HepG2 (cell line): ENCODE data around the gene SLC2A13. TPM values are rescaled to one million over a fixed set of nuclear protein-coding genes. Genes with fewer than 3 reads are reported as not detected.

Experiments used
- ATAC-seq: fragments of 200-7000 bp; cut with Tn5 transposase; 3 replicates; pipeline ENCODE4 v1.9.1; 2020; ENCODE audit warnings: mild to moderate bottlenecking, moderate library complexity
- BruUV-seq: library from RNA; stranded (reverse); fragments of 400-500 nt; replicated peaks from 2 replicates; lab custom pipeline; 2021; lab: Mats Ljungman, UMichigan
- CTCF ChIA-PET: fragments of 300-600 bp; formaldehyde crosslinking; extraction: SDS; loops from one replicate; lab custom pipeline; 2021; ENCODE audit warnings: low total read pairs, inconsistent platforms, low intra/inter-chr PET ratio; lab: Yijun Ruan, JAX
- POLR2A ChIA-PET: fragments of 350-600 bp; sonication (Branson Sonifier 250); formaldehyde crosslinking; loops from one replicate; lab custom pipeline; 2020; ENCODE audit warnings: antibody characterized with exemption, inconsistent platforms; lab: Yijun Ruan, JAX
- DNase-seq: peaks from one replicate; pipeline ENCODE4 v3.0.0-alpha.2; 2015; ENCODE audit warnings: low spot score
- FAIRE-seq: peaks from 3 replicates; lab custom pipeline; 2011; peaks lifted over from hg19 to GRCh38; lab: Jason Lieb, UNC
- H2AFZ ChIP-seq: one replicate; pipeline ENCODE4 v1.6.1; 2011; ENCODE audit warnings: low read length, inconsistent platforms
- H3K27ac ChIP-seq: fragments of 300-600 bp; 3 replicates; pipeline ENCODE4 v1.8.0; 2011; ENCODE audit warnings: mixed run types, mild to moderate bottlenecking, mixed read lengths, low read length, inconsistent platforms; ENCODE audit not compliant: insufficient read depth; ENCODE audit errors: extremely low read length
- H3K27me3 ChIP-seq, 2 experiments: fragments of 200-600 bp in 1 of 2; 2 replicates in 1 of 2; 3 replicates in 1 of 2; pipeline versions ENCODE4 v1.6.0 to v1.8.0; 2011; ENCODE audit warnings: low read length in 2 of 2, mild to moderate bottlenecking in 2 of 2, moderate library complexity in 2 of 2, inconsistent platforms in 1 of 2; ENCODE audit not compliant: insufficient read depth in 2 of 2, control insufficient read depth in 1 of 2
- H3K36me3 ChIP-seq, 2 experiments: fragments of 200-600 bp in 1 of 2; replicated peaks in 1 of 2; 2 replicates in 1 of 2; 3 replicates in 1 of 2; pipeline versions ENCODE4 v1.5.1 to v1.8.0; 2011; ENCODE audit warnings: low read length in 2 of 2, inconsistent platforms in 1 of 2; ENCODE audit not compliant: insufficient read depth in 2 of 2, control insufficient read depth in 1 of 2
- H3K4me1 ChIP-seq: 2 replicates; pipeline ENCODE4 v1.5.1; 2012; ENCODE audit warnings: low read length, inconsistent platforms; ENCODE audit not compliant: insufficient read depth
- H3K4me2 ChIP-seq: 2 replicates; pipeline ENCODE4 v1.6.0; 2011; ENCODE audit warnings: low read depth, low read length, inconsistent platforms
- H3K4me3 ChIP-seq, 3 experiments: fragments of 200-600 bp in 1 of 3; sonication (generic), shearing (Covaris generic) in 1 of 3; replicated peaks in 1 of 3; 2 replicates each; pipeline ENCODE4 v1.5.1; 2011 to 2016; ENCODE audit warnings: low read length in 3 of 3, inconsistent platforms in 2 of 3, low read depth in 2 of 3, mild to moderate bottlenecking in 2 of 3, control low read depth in 1 of 3, mixed read lengths in 1 of 3; ENCODE audit not compliant: insufficient read depth in 1 of 3
- H3K79me2 ChIP-seq: one replicate; pipeline ENCODE4 v1.6.1; 2011; ENCODE audit warnings: low read length, inconsistent platforms; ENCODE audit not compliant: insufficient read depth
- H3K9ac ChIP-seq: 2 replicates; pipeline ENCODE4 v1.6.0; 2011; ENCODE audit warnings: mild to moderate bottlenecking, low read depth, low read length, inconsistent platforms; ENCODE audit not compliant: insufficient read depth
- H3K9me3 ChIP-seq: 2 replicates; pipeline ENCODE4 v1.5.1; 2012; ENCODE audit warnings: mild to moderate bottlenecking, low read length
- H4K20me1 ChIP-seq: 2 replicates; pipeline ENCODE4 v1.6.0; 2011; ENCODE audit warnings: inconsistent platforms, mild to moderate bottlenecking, low read length, moderate library complexity; ENCODE audit not compliant: insufficient read depth
- ASH2L ChIP-seq: fragments of 300-600, 200-600 bp; sonication (generic); IDR thresholded peaks from 2 replicates; pipeline ENCODE4 v1.7.0; 2017; ENCODE audit warnings: low read depth, mild to moderate bottlenecking, moderate library complexity, mixed read lengths, low read length; ENCODE audit not compliant: insufficient read length
- CENPX ChIP-seq: sonication (generic); formaldehyde crosslinking; IDR thresholded peaks from 2 replicates; pipeline ENCODE4 v1.9.0; 2021; ENCODE audit warnings: mild to moderate bottlenecking, missing genetic modification reagents, moderate library complexity
- HNRNPH1 ChIP-seq: fragments of 200-400 bp; formaldehyde crosslinking; optimal IDR thresholded peaks from 2 replicates; pipeline ENCODE3; 2017; ENCODE audit warnings: mild to moderate bottlenecking, low read depth, low read length
- HNRNPLL ChIP-seq: fragments of 200-400 bp; formaldehyde crosslinking; IDR thresholded peaks from 2 replicates; pipeline ENCODE4 v1.6.1; 2017; ENCODE audit warnings: mild to moderate bottlenecking, low read depth, low read length; ENCODE audit not compliant: poor library complexity, severe bottlenecking
- MAFF ChIP-seq: IDR thresholded peaks from 2 replicates; pipeline ENCODE4 v1.6.1; 2011; ENCODE audit warnings: low read depth, low read length, improper control_type of control experiment
- MEIS1 ChIP-seq: sonication (generic); formaldehyde crosslinking; IDR thresholded peaks from 2 replicates; pipeline ENCODE4 v1.9.0; 2021; ENCODE audit warnings: mild to moderate bottlenecking, missing genetic modification reagents, moderate library complexity, borderline replicate concordance
- MTA3 ChIP-seq: sonication (generic); formaldehyde crosslinking; IDR thresholded peaks from 2 replicates; pipeline ENCODE4 v1.4.0; 2020; ENCODE audit warnings: missing genetic modification reagents
- MTF2 ChIP-seq: sonication (generic); formaldehyde crosslinking; IDR thresholded peaks from 2 replicates; pipeline ENCODE4 v1.5.0; 2020; ENCODE audit warnings: missing genetic modification reagents, borderline replicate concordance
- MXD4 ChIP-seq: IDR thresholded peaks from 2 replicates; pipeline ENCODE4 v1.6.1; 2016; ENCODE audit warnings: mild to moderate bottlenecking, missing biosample characterization, missing genetic modification reagents
- MYC ChIP-seq: sonication (generic); formaldehyde crosslinking; IDR thresholded peaks from 2 replicates; pipeline ENCODE4 v1.9.0; 2021; ENCODE audit warnings: missing genetic modification reagents, borderline replicate concordance
- NR2C2 ChIP-seq: sonication (generic); formaldehyde crosslinking; IDR thresholded peaks from 2 replicates; pipeline ENCODE4 v1.4.0; 2020; ENCODE audit warnings: missing genetic modification reagents, mild to moderate bottlenecking, moderate library complexity, borderline replicate concordance
- RXRA ChIP-seq: sonication (generic); formaldehyde crosslinking; IDR thresholded peaks from 2 replicates; pipeline ENCODE4 v1.5.1; 2020; ENCODE audit warnings: missing genetic modification reagents
- TOE1 ChIP-seq: sonication (generic); formaldehyde crosslinking; IDR thresholded peaks from 2 replicates; pipeline ENCODE4 v1.4.0; 2020; ENCODE audit warnings: mild to moderate bottlenecking, missing genetic modification reagents
- ZHX2 ChIP-seq, 2 experiments: sonication (generic) in 1 of 2; formaldehyde crosslinking in 1 of 2; IDR thresholded peaks; 2 replicates each; pipeline versions ENCODE4 v1.6.1 to v1.9.0; 2014 to 2022; ENCODE audit warnings: antibody characterized with exemption in 1 of 2, borderline replicate concordance in 1 of 2, inconsistent platforms in 1 of 2, low read depth in 1 of 2, missing genetic modification reagents in 1 of 2
- ZNF337 ChIP-seq: sonication (generic); formaldehyde crosslinking; IDR thresholded peaks from 2 replicates; pipeline ENCODE4 v1.5.1; 2020; ENCODE audit warnings: missing genetic modification reagents, low read depth, mild to moderate bottlenecking, borderline replicate concordance
- WGBS: methylation state at CpG from one replicate; pipeline ENCODE4 v1.1.6; 2017; ENCODE audit warnings: low lambda C conversion rate; 5-methylcytosine and 5-hydroxymethylcytosine counted together
- in situ Hi-C: cut with HindIII; loops from 2 replicates; pipeline ENCODE4 v1.10.0; 2017; ENCODE audit warnings: low pct_unique_long_range_greater_than_20kb; ENCODE audit not compliant: extremely low pct_ligation_motif_present
- intact Hi-C: fragments of 100-400 bp; cut with micrococcal nuclease; formaldehyde crosslinking; loops from one replicate; pipeline ENCODE4 v1.10.0; 2022; ENCODE audit not compliant: unreplicated experiment
- polyA plus RNA-seq, 8 experiments: library from polyadenylated mRNA; depleted of rRNA in 3 of 8; stranded (reverse) in 7 of 8; unstranded in 1 of 8; fragments of >200 nt; fragmentation: Illumina TruSeq in 4 of 8; extraction: Trizol in 4 of 8; gene quantifications; 2 replicates each; pipeline versions ENCODE4 v1.2.1 to v1.2.3, GENCODE V29; 2011 to 2016; ENCODE audit warnings: low read depth in 4 of 8, missing spikeins in 1 of 8, mixed read lengths in 1 of 8; ENCODE audit not compliant: insufficient read depth in 1 of 8
- total RNA-seq, 5 experiments: library from RNA; depleted of rRNA; stranded (reverse); fragments of >200 nt; fragmentation: Illumina TruSeq; extraction: Trizol; gene quantifications; 2 replicates each; pipeline ENCODE4 v1.2.3, GENCODE V29; 2016; ENCODE audit warnings: low read depth in 1 of 5
- TF ChIP-seq, protein P1 (sequence below): sonication (generic); formaldehyde crosslinking; conservative IDR thresholded peaks from 2 replicates; pipeline ENCODE4 v1.8.1; 2023; ENCODE audit warnings: missing genetic modification reagents
- TF ChIP-seq, protein P2 (sequence below): sonication (generic); formaldehyde crosslinking; IDR thresholded peaks from 2 replicates; pipeline ENCODE4 v1.5.1; 2020; ENCODE audit warnings: mild to moderate bottlenecking, missing genetic modification reagents, moderate library complexity

SLC2A13 gene
- total and polyA plus RNA-seq, 2 of the 13 experiments (the other 11 are each of a cell fraction or from before 2014, with no cell fraction given): 5.5 to 6.0 TPM

DNA sequence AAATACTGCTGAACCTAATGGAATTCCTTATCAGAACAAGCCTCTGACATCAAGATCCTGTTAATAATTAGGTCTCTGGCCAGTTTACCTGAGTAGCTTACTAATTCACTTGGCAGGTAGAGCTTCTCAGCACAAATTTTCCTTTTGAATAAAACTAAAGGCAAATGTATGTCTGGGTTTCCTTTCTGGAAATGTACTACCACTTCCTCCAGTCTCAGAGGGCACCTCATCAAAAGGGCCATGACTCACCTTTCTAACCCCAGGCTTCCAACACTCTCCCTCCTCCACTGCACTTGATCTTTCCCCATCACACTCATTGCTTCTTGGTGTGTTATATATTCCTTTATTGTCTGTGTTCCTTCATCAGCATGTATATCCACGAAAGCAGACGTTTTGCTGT, 90.5 kb downstream of the SLC2A13 start:
- Histone ChIP-seq H3K9me3 (no peaks in the 10 kb centered on the region), H3K27me3 (no peaks in the 10 kb centered on the region), H3K27ac (no peak overlapping the region), H2AFZ (no peak overlapping the region), H3K9ac (no peak overlapping the region), H3K79me2 (no peaks in the 10 kb centered on the region), H3K4me2 (no peak overlapping the region), H4K20me1 (no peaks in the 10 kb centered on the region), H3K4me1 (no peaks in the 10 kb centered on the region), H3K4me3 (no peak overlapping the region), H3K36me3 (no peaks in the 10 kb centered on the region)
- DNase-seq: no peak
- no peak for FAIRE-seq
- ChIA-PET POLR2A (no interaction called here), CTCF (no interaction called here)
- in situ Hi-C loops: no loop called here
- 94% methylated on average over 2 of the region's 2 CpGs for WGBS
- no TSS peak for BruUV-seq
- intact Hi-C loops: no loop called here
- ATAC-seq: no peak
- TF ChIP-seq MYC (CRISPR knock-in tag) (no peak), MEIS1 (CRISPR knock-in tag) (no peak), MXD4 (CRISPR knock-in tag) (no peak), HNRNPLL (no peak), RXRA (CRISPR knock-in tag) (no peak), CENPX (no peak), MAFF (no peak), MTA3 (CRISPR knock-in tag) (no peak), NR2C2 (no peak), ASH2L (no peak), MTF2 (CRISPR knock-in tag) (no peak), ZHX2 (IDR thresholded peaks at IDR 0.05; ENCODE audit: low read depth) (no peak), ZHX2 (CRISPR knock-in tag; IDR thresholded peaks at IDR 0.05; ENCODE audit: borderline replicate concordance) (no peak), ZNF337 (CRISPR knock-in tag) (no peak), HNRNPH1 (no peak), TOE1 (CRISPR knock-in tag) (no peak)
- TF ChIP-seq, protein P1, sequence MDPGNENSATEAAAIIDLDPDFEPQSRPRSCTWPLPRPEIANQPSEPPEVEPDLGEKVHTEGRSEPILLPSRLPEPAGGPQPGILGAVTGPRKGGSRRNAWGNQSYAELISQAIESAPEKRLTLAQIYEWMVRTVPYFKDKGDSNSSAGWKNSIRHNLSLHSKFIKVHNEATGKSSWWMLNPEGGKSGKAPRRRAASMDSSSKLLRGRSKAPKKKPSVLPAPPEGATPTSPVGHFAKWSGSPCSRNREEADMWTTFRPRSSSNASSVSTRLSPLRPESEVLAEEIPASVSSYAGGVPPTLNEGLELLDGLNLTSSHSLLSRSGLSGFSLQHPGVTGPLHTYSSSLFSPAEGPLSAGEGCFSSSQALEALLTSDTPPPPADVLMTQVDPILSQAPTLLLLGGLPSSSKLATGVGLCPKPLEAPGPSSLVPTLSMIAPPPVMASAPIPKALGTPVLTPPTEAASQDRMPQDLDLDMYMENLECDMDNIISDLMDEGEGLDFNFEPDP (CRISPR knock-in tag): no peak
- TF ChIP-seq, protein P2, sequence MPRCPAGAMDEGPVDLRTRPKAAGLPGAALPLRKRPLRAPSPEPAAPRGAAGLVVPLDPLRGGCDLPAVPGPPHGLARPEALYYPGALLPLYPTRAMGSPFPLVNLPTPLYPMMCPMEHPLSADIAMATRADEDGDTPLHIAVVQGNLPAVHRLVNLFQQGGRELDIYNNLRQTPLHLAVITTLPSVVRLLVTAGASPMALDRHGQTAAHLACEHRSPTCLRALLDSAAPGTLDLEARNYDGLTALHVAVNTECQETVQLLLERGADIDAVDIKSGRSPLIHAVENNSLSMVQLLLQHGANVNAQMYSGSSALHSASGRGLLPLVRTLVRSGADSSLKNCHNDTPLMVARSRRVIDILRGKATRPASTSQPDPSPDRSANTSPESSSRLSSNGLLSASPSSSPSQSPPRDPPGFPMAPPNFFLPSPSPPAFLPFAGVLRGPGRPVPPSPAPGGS (CRISPR knock-in tag): no peak
